GM18907 (cell line): ENCODE measurements around the gene VIL1.

Experiments used
- ATAC-seq: cut with Tn5 transposase; IDR thresholded peaks from one replicate; pipeline ENCODE4 v1.9.1; 2021; ENCODE audit warnings: mild to moderate bottlenecking, moderate library complexity; ENCODE audit not compliant: unreplicated experiment

VIL1 gene

GRCh38 chr2:218405086-218405745 is 13.7 kb upstream of the VIL1 start:
- ATAC-seq: no peak

DNA sequence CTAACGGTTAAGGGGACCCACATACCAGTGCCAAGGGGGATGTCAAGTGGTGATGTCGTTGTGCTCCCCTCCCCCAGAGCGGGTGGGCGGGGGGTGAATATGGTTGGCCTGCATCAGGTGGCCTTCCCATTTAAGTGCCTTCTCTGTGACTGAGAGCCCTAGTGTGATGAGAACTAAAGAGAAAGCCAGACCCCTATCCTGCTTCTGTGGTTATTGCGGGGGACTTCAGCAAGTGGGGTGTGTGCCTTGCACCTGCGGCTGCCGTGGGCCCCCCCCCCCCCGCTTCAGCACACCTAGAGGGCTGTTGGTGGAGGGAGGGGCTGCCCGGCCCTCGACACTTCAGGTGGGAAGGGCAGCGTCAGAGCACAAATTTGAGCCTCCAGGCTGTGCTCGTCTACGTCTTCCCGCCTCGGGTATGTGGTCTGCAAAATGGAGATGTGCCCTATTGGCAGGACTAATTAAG is 13.1 kb upstream of the VIL1 start:
- peak; percentile 20 for ATAC-seq

DNA sequence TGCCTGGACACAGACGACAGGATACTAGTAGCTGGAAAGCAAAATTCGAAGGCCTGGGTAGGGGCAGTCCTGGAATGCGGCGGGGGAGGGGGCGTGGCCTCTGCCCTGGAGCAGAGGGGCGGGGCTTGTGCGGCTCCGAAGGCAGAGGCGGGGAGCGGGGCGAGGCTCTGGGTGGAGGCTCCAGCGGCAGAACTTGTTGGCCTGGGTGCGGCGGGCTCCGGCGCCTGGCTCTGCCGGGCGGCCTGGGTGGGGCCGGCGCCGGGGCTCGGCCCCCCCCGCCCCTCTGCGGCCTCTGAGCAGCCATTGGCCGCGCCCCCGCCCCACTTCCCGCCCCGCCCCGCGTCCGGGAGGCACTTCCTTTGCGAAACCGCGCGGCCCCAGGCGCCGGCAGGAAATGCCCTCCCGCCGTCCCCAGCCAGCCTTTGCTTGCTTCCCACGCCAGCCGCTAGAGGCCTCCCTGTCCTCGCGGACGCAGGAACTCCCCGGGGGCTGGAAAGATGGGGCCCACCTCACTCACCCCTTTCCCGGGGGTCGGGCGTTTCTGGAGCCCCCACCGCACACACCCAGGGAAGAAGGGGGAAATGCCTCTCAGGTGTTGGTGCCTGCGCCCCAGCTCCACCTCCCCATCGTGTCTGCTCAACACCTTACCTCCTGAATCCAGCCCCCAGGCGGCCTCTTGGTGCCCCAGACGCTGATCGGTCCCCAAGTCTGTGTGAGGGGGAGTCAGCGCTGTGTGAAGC is 12.5 kb upstream of the VIL1 start:
- ATAC-seq: peak; percentile 80

DNA sequence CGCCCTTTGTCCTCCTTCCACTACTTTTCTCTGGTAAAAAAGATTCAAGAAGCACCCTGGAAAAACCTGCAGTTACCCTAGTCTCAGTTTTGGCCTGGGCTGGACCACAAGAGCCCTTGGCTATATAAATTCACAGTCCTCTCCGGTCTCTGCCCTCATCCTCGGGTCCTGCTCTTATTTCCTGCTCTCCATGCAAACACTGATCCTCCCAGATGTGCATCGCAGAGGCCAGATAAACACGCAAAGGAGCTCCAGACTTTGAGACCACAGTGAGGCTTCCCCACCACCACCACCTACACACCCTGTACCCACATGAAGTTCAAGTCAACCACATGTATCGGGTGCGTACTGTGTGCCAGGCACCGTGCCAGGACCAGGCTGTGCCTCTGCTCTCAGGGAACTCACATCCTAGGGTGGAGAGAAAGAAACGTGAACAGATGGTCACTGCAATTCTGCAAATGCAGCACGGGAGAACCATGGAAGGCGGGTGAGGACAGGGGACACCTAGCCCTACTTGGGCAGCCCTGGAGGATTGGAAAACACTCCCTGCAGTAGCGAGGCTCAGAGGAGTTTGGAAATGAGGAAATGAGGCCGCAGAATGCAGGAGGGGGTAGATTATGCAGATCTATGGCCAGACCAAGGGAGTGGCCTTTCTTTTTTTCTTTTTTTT is 11.8 kb upstream of the VIL1 start:
- peak; percentile 14 for ATAC-seq

DNA sequence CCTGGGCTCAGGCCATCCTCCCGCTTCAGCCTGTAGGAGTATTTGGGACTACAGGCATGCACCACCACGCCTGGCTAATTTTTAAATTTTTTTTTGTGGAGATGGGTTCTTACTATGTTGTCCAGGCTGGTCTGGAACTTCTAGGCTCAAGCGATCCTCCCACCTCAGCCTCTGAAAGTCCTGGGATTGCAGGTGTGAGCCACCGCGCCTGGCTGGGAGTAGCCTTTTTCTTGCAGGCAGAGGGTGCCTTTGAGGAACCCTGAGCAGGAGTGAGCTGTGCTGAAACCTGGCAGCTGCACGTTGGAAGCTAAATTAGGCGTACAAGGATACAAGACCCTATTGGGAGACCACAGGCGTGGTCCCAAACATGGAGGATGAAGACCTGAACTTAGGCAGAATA is 11.2 kb upstream of the VIL1 start:
- ATAC-seq: no peak

- no peak for ATAC-seq
Observed at GRCh38 chr2:218418321-218418716, 604 bp upstream of the VIL1 start.

DNA sequence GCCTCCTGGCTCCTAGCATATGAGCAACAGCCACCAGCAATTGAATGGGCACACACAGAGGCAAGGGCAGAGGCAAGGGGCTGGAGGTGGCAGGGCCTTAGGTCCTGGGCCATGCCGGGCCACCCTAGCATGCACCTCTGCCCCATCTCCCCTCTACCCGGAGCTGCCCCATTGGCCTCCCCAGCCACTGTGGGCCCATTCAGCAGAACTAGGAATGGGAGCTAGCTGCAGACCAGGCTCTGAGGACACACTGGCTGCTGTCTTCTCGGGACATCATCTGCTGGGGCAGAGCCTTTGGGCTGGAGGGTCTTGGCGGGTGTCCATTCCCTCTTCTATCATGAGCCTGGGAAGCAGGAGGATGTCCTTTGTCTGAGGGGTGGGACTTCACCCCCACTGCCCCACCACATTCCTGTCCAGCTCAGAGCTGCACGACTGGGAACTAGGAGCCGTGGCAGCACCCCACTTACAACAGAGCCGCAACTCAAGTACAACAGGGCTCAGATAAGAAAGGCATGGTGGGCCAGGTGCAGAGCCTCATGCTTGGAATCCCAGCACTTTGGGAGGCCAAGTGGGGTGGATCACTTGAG is 800 bp downstream of the VIL1 start:
- no peak for ATAC-seq

DNA sequence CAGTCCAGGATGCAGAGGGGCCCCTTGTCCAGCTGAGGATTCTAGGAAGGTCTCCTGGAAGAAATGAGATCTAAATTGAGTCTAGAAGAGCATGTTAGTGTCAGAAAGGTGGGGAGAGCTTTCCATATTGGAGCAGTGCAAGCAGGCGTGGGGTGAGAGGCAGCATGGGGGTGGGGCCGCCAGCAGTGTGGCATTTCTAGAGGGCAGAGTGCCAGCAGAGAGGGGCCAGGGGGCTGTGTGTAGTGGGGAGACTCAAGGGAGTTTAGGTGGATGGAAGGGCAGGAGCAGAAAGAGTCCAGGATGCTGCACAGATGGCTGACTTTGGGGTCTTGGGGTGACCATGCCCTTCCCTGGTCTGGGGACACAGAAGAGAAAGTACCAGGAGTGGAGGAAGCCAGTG is 2.1 kb downstream of the VIL1 start:
- ATAC-seq: no peak

DNA sequence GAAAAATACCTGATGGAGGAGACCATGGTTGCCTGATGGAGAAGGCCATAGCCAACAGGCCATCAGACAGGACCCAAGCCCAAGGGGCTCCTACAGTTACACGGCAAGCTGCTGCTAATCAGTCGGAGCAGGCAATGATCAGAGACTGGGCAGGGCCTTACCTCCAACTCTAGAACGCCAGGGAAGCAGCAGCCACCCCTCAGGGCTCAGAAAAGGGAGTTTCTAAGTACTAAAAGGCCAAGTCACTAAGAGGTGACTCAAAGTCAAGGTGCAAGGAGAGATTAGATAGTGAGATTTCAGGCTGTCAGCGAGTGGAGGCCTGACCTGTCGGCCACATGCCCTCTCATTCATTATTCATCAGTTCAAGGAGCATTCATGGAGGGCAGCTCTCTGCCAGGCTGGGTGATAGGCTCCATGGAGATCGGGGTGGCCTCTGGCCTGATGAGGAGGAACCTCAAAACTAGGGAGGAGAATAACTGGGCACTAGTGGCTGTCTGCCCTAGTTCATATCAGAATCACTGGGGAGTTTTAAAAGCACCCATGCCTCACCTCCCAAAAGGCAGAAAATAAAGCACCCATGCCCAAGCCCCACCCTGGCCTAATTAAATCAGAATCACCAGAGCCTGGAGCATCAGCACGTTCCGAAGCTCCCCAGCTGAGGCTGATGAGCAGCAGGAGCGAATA is 3.6 kb downstream of the VIL1 start:
- ATAC-seq: no peak

DNA sequence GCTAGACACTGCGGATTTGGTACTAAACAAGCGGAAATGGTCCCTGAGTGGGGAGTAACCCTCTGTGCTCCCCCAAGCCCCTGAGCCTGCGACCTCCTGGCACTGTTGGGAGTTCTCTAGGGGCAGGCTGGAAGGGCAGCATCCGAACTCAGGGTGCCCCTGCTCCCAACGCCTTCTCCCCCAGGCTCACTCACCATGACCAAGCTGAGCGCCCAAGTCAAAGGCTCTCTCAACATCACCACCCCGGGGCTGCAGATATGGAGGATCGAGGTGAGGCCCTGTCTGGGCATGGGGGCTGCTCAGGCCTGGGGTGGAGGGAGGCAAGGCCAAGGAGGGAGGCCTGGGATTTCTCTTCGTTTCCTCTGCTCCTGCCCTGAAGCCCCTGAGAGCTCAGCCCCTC is 4.7 kb downstream of the VIL1 start:
- no peak for ATAC-seq

DNA sequence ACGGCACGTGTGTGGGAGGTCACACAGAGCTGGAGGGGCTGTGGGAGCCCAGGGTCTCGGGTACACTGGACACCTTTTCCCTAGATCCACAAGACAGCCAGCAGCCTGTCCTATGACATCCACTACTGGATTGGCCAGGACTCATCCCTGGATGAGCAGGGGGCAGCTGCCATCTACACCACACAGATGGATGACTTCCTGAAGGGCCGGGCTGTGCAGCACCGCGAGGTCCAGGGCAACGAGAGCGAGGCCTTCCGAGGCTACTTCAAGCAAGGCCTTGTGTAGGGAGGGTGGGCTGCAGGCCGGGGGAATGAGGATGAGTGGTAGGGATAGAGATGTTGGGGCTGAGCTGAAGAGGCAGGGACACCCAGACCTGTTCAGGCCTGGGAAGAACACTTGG is 6.6 kb downstream of the VIL1 start:
- no peak for ATAC-seq

DNA sequence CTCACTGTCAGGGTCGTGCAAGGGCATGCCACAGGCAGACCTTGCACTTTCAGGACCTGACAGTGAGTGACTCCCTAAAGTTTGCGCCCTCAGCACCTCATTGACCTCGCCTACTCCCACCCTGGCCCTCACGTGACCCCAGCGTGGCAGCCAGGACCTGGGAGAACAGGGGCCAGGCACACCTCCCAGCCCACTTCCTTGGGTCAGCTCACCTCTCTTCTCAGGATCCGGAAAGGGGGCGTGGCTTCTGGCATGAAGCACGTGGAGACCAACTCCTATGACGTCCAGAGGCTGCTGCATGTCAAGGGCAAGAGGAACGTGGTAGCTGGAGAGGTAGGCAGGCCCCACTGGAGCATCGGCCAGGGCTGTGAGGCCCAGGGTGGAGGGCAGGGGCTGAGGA is 8.8 kb downstream of the VIL1 start:
- ATAC-seq: no peak

- no peak for ATAC-seq
Observed at GRCh38 chr2:218428846-218429558, 10.1 kb downstream of the VIL1 start.

GRCh38 chr2:218429911-218430692 is 11.2 kb downstream of the VIL1 start:
- ATAC-seq: no peak

- ATAC-seq: no peak
Observed at GRCh38 chr2:218430721-218431120, 11.8 kb downstream of the VIL1 start.

GRCh38 chr2:218431878-218432277 is 13.0 kb downstream of the VIL1 start:
- ATAC-seq: no peak

- no peak for ATAC-seq
Observed at GRCh38 chr2:218432676-218433365, 13.9 kb downstream of the VIL1 start.

GRCh38 chr2:218434456-218434855 is 15.5 kb downstream of the VIL1 start:
- no peak for ATAC-seq
